Stomach (tissue), 4 donors: ENCODE measurements around the gene RAB19.

Experiments
- EP300 ChIP-seq: sonication (generic); formaldehyde crosslinking; IDR thresholded peaks from one replicate; pipeline ENCODE4 v1.6.1; 2017; ENCODE audit warnings: antibody characterized with exemption
- POLR2A ChIP-seq, 4 donors: fragments of 450-650 bp; IDR thresholded peaks; one replicate each; pipeline ENCODE4 v1.6.1; 2016; ENCODE audit warnings: antibody characterized with exemption in 4 of 4, control low read depth in 2 of 4, mild to moderate bottlenecking in 1 of 4, moderate library complexity in 1 of 4
- POLR2AphosphoS5 ChIP-seq, 3 donors: sonication (generic); formaldehyde crosslinking; IDR thresholded peaks; one replicate each; pipeline ENCODE4 v1.6.1; 2016; ENCODE audit warnings: antibody characterized with exemption in 3 of 3
- TF ChIP-seq, protein P1 (sequence below), 7 experiments: fragments of 450-650 bp in 4 of 7; fragments of 200-600 bp in 3 of 7; sonication (generic) in 3 of 7; IDR thresholded peaks; one replicate each; pipeline ENCODE4 v1.5.1; 2016 to 2019; ENCODE audit warnings: antibody characterized with exemption in 7 of 7, control low read depth in 2 of 7, mild to moderate bottlenecking in 1 of 7

DNA sequence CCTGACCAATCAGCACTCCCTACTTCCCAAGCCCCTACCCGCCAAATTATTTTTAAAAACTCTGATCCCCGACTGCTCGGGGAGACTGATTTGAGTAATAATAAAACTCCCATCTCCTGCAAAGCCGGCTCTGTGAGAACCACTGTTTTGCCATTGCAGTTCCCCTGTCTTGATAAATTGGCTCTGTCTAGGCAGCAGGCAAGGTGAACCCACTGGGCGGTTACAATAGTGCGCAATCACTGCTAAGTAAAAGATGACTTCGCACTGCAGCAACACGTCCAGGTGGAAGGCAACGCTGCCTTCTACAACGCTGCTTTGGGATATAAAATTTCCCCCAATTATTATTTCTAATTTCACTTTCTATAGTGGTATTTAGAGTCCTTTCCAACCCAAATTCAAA lies 14.4 kb upstream of the RAB19 start:
- TF ChIP-seq, protein P1, sequence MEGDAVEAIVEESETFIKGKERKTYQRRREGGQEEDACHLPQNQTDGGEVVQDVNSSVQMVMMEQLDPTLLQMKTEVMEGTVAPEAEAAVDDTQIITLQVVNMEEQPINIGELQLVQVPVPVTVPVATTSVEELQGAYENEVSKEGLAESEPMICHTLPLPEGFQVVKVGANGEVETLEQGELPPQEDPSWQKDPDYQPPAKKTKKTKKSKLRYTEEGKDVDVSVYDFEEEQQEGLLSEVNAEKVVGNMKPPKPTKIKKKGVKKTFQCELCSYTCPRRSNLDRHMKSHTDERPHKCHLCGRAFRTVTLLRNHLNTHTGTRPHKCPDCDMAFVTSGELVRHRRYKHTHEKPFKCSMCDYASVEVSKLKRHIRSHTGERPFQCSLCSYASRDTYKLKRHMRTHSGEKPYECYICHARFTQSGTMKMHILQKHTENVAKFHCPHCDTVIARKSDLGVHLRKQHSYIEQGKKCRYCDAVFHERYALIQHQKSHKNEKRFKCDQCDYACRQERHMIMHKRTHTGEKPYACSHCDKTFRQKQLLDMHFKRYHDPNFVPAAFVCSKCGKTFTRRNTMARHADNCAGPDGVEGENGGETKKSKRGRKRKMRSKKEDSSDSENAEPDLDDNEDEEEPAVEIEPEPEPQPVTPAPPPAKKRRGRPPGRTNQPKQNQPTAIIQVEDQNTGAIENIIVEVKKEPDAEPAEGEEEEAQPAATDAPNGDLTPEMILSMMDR (IDR thresholded peaks at IDR 0.05), result no peak
- TF ChIP-seq POLR2A (IDR thresholded peaks at IDR 0.05) (no peak), EP300 (no peak), POLR2AphosphoS5 (IDR thresholded peaks at IDR 0.05) (no peak)
